GM23338 (cell line): Measurements from ENCODE around the gene STARD4. TPM values are rescaled to one million over a fixed set of nuclear protein-coding genes. Genes with fewer than 3 reads are reported as not detected.
A peak's percentile ranks its signal among the peaks of the same experiment; 100 is the strongest.

Source experiments
- ATAC-seq: fragments of 200-7000 bp; cut with Tn5 transposase; 3 replicates; pipeline ENCODE4 v1.9.1; 2020
- DNase-seq: peaks from one replicate; pipeline ENCODE4 v3.0.0-alpha.2; 2015; ENCODE audit warnings: low spot score
- H2AFZ ChIP-seq: fragments of 200-600 bp; sonication (generic); 2 replicates; pipeline ENCODE4 v1.8.0; 2016; ENCODE audit warnings: antibody characterized with exemption, mild to moderate bottlenecking, moderate library complexity
- H3F3A ChIP-seq: fragments of 200-600 bp; sonication (generic); replicated peaks from 2 replicates; pipeline ENCODE4 v1.8.0; 2017; ENCODE audit warnings: antibody characterized with exemption, mixed run types, low read depth
- H3K27ac ChIP-seq: fragments of 200-600 bp; sonication (generic); 2 replicates; pipeline ENCODE4 v1.6.1; 2016; ENCODE audit warnings: low read depth
- H3K27me3 ChIP-seq: fragments of 200-600 bp; sonication (generic); 2 replicates; pipeline ENCODE4 v1.8.0; 2016; ENCODE audit warnings: mild to moderate bottlenecking, mixed run types, moderate library complexity; ENCODE audit not compliant: insufficient read depth
- H3K36me3 ChIP-seq: fragments of 200-600 bp; sonication (generic); 2 replicates; pipeline ENCODE4 v1.8.0; 2016; ENCODE audit warnings: mild to moderate bottlenecking; ENCODE audit not compliant: insufficient read depth
- H3K4me1 ChIP-seq: fragments of 200-600 bp; sonication (generic); 2 replicates; pipeline ENCODE4 v1.8.0; 2016; ENCODE audit warnings: mild to moderate bottlenecking, moderate library complexity; ENCODE audit not compliant: insufficient read depth
- H3K4me2 ChIP-seq: fragments of 200-600 bp; sonication (generic); 2 replicates; pipeline ENCODE4 v1.7.1; 2017; ENCODE audit warnings: mixed run types
- H3K4me3 ChIP-seq: fragments of 200-600 bp; sonication (generic); 2 replicates; pipeline ENCODE4 v1.6.1; 2016; ENCODE audit warnings: mixed run types
- H3K79me2 ChIP-seq: fragments of 200-600 bp; sonication (generic); replicated peaks from 2 replicates; pipeline ENCODE4 v1.8.0; 2017; ENCODE audit warnings: mild to moderate bottlenecking; ENCODE audit not compliant: insufficient read depth
- H3K9me2 ChIP-seq: fragments of 200-600 bp; sonication (generic); 2 replicates; pipeline ENCODE4 v1.8.0; 2017; ENCODE audit not compliant: insufficient read depth
- H4K20me1 ChIP-seq: fragments of 200-600 bp; sonication (generic); replicated peaks from 2 replicates; pipeline ENCODE4 v1.8.0; 2017; ENCODE audit warnings: mild to moderate bottlenecking; ENCODE audit not compliant: insufficient read depth
- H3K27ac Mint-ChIP-seq: 2 replicates; pipeline ENCODE4 v1.8.0; 2020; ENCODE audit warnings: inconsistent platforms, mild to moderate bottlenecking, moderate library complexity, mixed read lengths
- H3K27me3 Mint-ChIP-seq: 3 replicates; pipeline ENCODE4 v1.8.0; 2022; ENCODE audit warnings: low read depth, mild to moderate bottlenecking, moderate library complexity, mixed read lengths, inconsistent platforms; ENCODE audit not compliant: insufficient read depth, poor library complexity
- H3K36me3 Mint-ChIP-seq: 3 replicates; pipeline ENCODE4 v1.8.0; 2021; ENCODE audit warnings: low read depth, mild to moderate bottlenecking, inconsistent platforms, moderate library complexity, mixed read lengths
- H3K4me1 Mint-ChIP-seq: 3 replicates; pipeline ENCODE4 v1.8.0; 2020; ENCODE audit warnings: mild to moderate bottlenecking, inconsistent platforms, mixed read lengths
- H3K4me3 Mint-ChIP-seq: 3 replicates; pipeline ENCODE4 v1.8.0; 2021; ENCODE audit warnings: moderate library complexity, mild to moderate bottlenecking, inconsistent platforms, mixed read lengths
- H3K9me3 Mint-ChIP-seq: 3 replicates; pipeline ENCODE4 v1.8.0; 2020; ENCODE audit warnings: moderate library complexity, mild to moderate bottlenecking, inconsistent platforms, mixed read lengths
- ETS1 ChIP-seq: IDR thresholded peaks from 2 replicates; pipeline ENCODE4 v1.6.1; 2016; ENCODE audit warnings: antibody characterized with exemption
- EZH2phosphoT487 ChIP-seq: fragments of 200-600 bp; sonication (generic); IDR thresholded peaks from one replicate; pipeline ENCODE4 v1.8.1; 2018; ENCODE audit warnings: antibody characterized with exemption; ENCODE audit not compliant: unreplicated experiment
- JUNB ChIP-seq: IDR thresholded peaks from one replicate; pipeline ENCODE4 v1.6.1; 2016; ENCODE audit warnings: antibody characterized with exemption; ENCODE audit not compliant: unreplicated experiment
- NANOG ChIP-seq: IDR thresholded peaks from 2 replicates; pipeline ENCODE4 v1.6.1; 2016; ENCODE audit warnings: antibody characterized with exemption, borderline replicate concordance
- STAT1 ChIP-seq: IDR thresholded peaks from one replicate; pipeline ENCODE4 v1.6.1; 2016; ENCODE audit warnings: antibody characterized with exemption; ENCODE audit not compliant: unreplicated experiment
- polyA plus RNA-seq: library from polyadenylated mRNA; unstranded; fragments of >200 nt; fragmentation: Nextera tagmentation; extraction: Ambion mirVana; gene quantifications from 2 replicates; pipeline ENCODE4 v1.2.1, GENCODE V29; 2016
- total RNA-seq: library from RNA; depleted of rRNA; stranded (reverse); fragments of >200 nt; shearing (Covaris generic); gene quantifications from 2 replicates; pipeline ENCODE4 v1.2.3, GENCODE V29; 2014
- TF ChIP-seq, protein P1 (sequence below), 2 experiments: fragments of 200-600 bp in 1 of 2; sonication (generic) in 1 of 2; conservative IDR thresholded peaks; 2 replicates each; pipeline versions ENCODE4 v1.5.1 to v1.6.1; 2016 to 2017; ENCODE audit warnings: antibody characterized with exemption in 2 of 2, low read depth in 2 of 2, mild to moderate bottlenecking in 2 of 2, moderate library complexity in 1 of 2

The STARD4 gene
- total and polyA plus RNA-seq, 2 experiments from 2014 or later = 25.0 to 92.0 TPM

DNA sequence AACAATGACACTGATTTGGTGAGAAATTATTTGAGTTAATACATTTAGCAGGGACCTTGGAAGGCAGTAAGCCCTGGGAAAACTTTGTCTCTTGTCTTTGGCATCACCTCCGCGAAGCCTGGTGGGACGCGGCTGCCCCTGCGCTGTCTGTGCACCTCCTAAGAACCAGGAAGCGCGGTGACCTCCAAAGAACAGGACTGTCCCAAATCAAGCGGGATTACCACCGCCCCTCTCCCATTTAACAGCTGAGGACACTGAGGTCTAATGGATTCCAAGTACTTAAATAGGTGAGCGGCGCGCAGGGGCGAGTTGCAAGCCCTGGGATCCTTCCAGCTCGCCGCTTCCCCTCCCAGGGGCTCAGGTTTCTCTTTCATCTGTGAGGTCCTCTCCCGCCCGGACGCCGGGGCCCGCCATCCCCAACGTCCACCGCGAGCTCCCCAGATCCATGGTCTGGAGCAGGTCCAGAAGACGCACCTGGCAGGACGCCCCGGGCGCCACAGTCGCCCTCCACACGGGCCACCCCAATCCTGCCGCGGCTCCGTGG is 432 bp downstream of the STARD4 start:
- H3K27ac ChIP-seq = peak overlapping the region; percentile 35; the same call in 1 of the 2 replicates
- H2AFZ ChIP-seq = peak overlapping the region; percentile 15; the same call in 1 of the 2 replicates
- peak overlapping the region; percentile 94 for H3K4me2 ChIP-seq
- Mint-ChIP-seq H3K27ac (peak overlapping the region; percentile 92), H3K4me3 (peak overlapping the region; percentile 92), H3K4me1 (peaks cover 46% of the 10 kb centered on the region), H3K27me3 (peaks cover 3% of the 10 kb centered on the region), H3K9me3 (no peaks in the 10 kb centered on the region), H3K36me3 (no peaks in the 10 kb centered on the region)
- H3K9me2 ChIP-seq = no peaks in the 10 kb centered on the region
- peak; percentile 71 for ATAC-seq
- no peaks in the 10 kb centered on the region for H3K36me3 ChIP-seq
- peak overlapping the region; percentile 77 for H3K4me3 ChIP-seq
- peak; percentile 79 for DNase-seq
- TF ChIP-seq ETS1 (0 out of 2 replicates have a peak, but pooled peaks have one; percentile 41), EZH2phosphoT487 (no peak)
- H3F3A ChIP-seq = no peaks in the 10 kb centered on the region
- peaks cover 19% of the 10 kb centered on the region; the same call in 1 of the 2 replicates for H4K20me1 ChIP-seq
- peaks cover 32% of the 10 kb centered on the region for H3K4me1 ChIP-seq
- no peaks in the 10 kb centered on the region for H3K27me3 ChIP-seq
- H3K79me2 ChIP-seq = peaks cover 51% of the 10 kb centered on the region

DNA sequence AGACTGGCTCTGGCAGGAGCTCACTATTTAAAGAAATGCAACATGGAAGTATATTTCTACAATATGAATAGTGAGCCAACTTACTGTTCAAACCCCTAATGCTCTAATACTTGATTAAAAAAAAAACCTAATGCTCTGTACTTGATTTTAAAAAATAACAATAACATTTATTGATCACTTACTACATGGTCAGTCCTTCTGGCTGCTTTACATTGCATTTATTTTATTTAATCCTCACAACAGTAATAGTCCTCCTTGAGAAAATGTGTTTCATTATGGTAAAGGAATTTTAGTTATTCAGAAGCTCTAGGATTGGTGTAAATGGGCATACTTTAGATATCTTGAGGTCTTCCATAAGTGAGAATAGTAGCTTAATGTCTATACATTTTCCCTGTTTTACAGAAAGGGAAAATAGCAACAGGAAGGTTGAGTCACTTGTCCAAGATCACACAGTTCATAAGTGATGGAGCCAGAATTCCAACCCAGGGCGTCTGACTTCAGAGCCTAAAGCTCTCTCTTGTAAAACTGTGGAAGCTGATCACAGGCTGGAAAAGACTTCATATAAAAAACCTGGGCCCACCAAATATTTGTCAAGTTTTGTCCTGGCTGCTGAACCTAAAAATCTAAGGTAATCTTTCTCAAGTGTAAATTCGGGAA is 1.0 kb downstream of the STARD4 start:
- Mint-ChIP-seq H3K27ac (peak overlapping the region; percentile 92), H3K27me3 (peaks cover 3% of the 10 kb centered on the region), H3K4me1 (peaks cover 46% of the 10 kb centered on the region), H3K36me3 (no peaks in the 10 kb centered on the region), H3K4me3 (peak overlapping the region; percentile 92), H3K9me3 (no peaks in the 10 kb centered on the region)
- ATAC-seq (no peak), DNase-seq (peak; percentile 17)
- no peaks in the 10 kb centered on the region for H3K36me3 ChIP-seq
- TF ChIP-seq NANOG = no peak
- no peak for TF ChIP-seq STAT1
- TF ChIP-seq, protein P1, sequence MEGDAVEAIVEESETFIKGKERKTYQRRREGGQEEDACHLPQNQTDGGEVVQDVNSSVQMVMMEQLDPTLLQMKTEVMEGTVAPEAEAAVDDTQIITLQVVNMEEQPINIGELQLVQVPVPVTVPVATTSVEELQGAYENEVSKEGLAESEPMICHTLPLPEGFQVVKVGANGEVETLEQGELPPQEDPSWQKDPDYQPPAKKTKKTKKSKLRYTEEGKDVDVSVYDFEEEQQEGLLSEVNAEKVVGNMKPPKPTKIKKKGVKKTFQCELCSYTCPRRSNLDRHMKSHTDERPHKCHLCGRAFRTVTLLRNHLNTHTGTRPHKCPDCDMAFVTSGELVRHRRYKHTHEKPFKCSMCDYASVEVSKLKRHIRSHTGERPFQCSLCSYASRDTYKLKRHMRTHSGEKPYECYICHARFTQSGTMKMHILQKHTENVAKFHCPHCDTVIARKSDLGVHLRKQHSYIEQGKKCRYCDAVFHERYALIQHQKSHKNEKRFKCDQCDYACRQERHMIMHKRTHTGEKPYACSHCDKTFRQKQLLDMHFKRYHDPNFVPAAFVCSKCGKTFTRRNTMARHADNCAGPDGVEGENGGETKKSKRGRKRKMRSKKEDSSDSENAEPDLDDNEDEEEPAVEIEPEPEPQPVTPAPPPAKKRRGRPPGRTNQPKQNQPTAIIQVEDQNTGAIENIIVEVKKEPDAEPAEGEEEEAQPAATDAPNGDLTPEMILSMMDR (conservative IDR thresholded peaks at IDR 0.05; ENCODE audit: low read depth in 2 of 2) = no peak
- H2AFZ ChIP-seq = no peak overlapping the region
- peaks cover 32% of the 10 kb centered on the region for H3K4me1 ChIP-seq
- H3K27me3 ChIP-seq = no peaks in the 10 kb centered on the region
- 0 out of 2 replicates have a peak overlapping the region, but pooled peaks have one; percentile 35 for H3K27ac ChIP-seq
- H3K9me2 ChIP-seq = no peaks in the 10 kb centered on the region
- no peaks in the 10 kb centered on the region for H3F3A ChIP-seq
- H4K20me1 ChIP-seq = peaks cover 19% of the 10 kb centered on the region; the same call in 1 of the 2 replicates
- H3K79me2 ChIP-seq = peaks cover 57% of the 10 kb centered on the region
- peak overlapping the region; percentile 77 for H3K4me3 ChIP-seq
- peak overlapping the region; percentile 94 for H3K4me2 ChIP-seq

DNA sequence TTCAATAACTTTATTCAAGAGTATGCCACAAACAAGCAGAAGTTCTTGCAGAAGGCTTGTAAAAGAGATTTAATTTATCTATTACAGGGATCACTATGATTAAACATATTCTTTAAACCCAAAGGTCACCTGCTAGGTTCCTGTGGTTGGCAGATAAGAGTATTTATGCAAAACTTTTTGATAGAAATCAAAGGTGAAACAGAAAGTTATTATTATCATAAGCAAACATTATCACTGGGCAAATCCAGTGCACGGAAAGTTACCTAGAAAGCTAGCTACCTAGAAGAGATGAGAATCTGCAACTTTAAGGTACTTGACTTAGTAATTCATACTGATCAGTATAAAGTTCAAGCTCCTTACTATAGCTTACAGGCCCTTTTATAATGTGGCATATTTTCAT is 3.2 kb downstream of the STARD4 start:
- Mint-ChIP-seq H3K4me3 (0 out of 3 replicates have a peak overlapping the region, but pooled peaks have one; percentile 28), H3K27ac (no peak overlapping the region), H3K27me3 (peaks cover 3% of the 10 kb centered on the region), H3K4me1 (peaks cover 38% of the 10 kb centered on the region), H3K9me3 (no peaks in the 10 kb centered on the region), H3K36me3 (peaks cover 10% of the 10 kb centered on the region; the same call in 2 of the 3 replicates)
- H3K27ac ChIP-seq = no peak overlapping the region
- H3F3A ChIP-seq = no peaks in the 10 kb centered on the region
- peak overlapping the region; percentile 94 for H3K4me2 ChIP-seq
- TF ChIP-seq JUNB = no peak
- no peaks in the 10 kb centered on the region; the same call in 1 of the 2 replicates for H3K36me3 ChIP-seq
- H3K27me3 ChIP-seq = no peaks in the 10 kb centered on the region
- no peak overlapping the region for H2AFZ ChIP-seq
- peaks cover 78% of the 10 kb centered on the region for H3K79me2 ChIP-seq
- H3K4me3 ChIP-seq = peak overlapping the region; percentile 77; the same call in 1 of the 2 replicates
- no peaks in the 10 kb centered on the region for H3K9me2 ChIP-seq
- peaks cover 19% of the 10 kb centered on the region; the same call in 1 of the 2 replicates for H4K20me1 ChIP-seq
- peaks cover 29% of the 10 kb centered on the region for H3K4me1 ChIP-seq
- ATAC-seq (no peak), DNase-seq (no peak)
